Activated CD8-positive, alpha-beta memory T cell treated with anti-CD3 and anti-CD28 coated beads for 48 hours (primary cell): Measurements from ENCODE around the gene OSBPL6.

Experiments used
- DNase-seq, 3 experiments: peaks; one replicate each; pipeline ENCODE4 v3.0.0-alpha.2; 2020; ENCODE audit warnings: low read depth in 2 of 3, low spot score in 2 of 3

OSBPL6 gene

GRCh38 chr2:178237488-178238153, 43.3 kb downstream of the OSBPL6 start:
- DNase-seq: no peak

- no peak for DNase-seq
Observed at GRCh38 chr2:178238154-178238521, 43.8 kb downstream of the OSBPL6 start.

- no peak for DNase-seq
Observed at GRCh38 chr2:178238750-178239149, 44.4 kb downstream of the OSBPL6 start.

- no peak for DNase-seq
Observed at GRCh38 chr2:178241844-178242551, 47.7 kb downstream of the OSBPL6 start.

GRCh38 chr2:178242552-178242883, 48.2 kb downstream of the OSBPL6 start:
- no peak for DNase-seq

- no peak for DNase-seq
Observed at GRCh38 chr2:178243961-178244360, 49.6 kb downstream of the OSBPL6 start.

GRCh38 chr2:178244777-178245176, 50.5 kb downstream of the OSBPL6 start:
- DNase-seq: no peak

- no peak for DNase-seq
Observed at GRCh38 chr2:178246696-178247095, 52.4 kb downstream of the OSBPL6 start.

GRCh38 chr2:178247250-178247649, 52.9 kb downstream of the OSBPL6 start:
- no peak for DNase-seq

- DNase-seq: no peak
Observed at GRCh38 chr2:178250429-178250828, 56.1 kb downstream of the OSBPL6 start.

- no peak for DNase-seq
Observed at GRCh38 chr2:178251151-178251955, 57.0 kb downstream of the OSBPL6 start.

GRCh38 chr2:178256382-178257042, 62.2 kb downstream of the OSBPL6 start:
- no peak for DNase-seq

GRCh38 chr2:178257127-178257526, 62.8 kb downstream of the OSBPL6 start:
- DNase-seq: no peak

GRCh38 chr2:178258916-178259315, 64.6 kb downstream of the OSBPL6 start:
- no peak for DNase-seq

GRCh38 chr2:178263159-178263860, 69.0 kb downstream of the OSBPL6 start:
- DNase-seq: no peak

GRCh38 chr2:178264211-178264610, 69.9 kb downstream of the OSBPL6 start:
- DNase-seq: no peak

GRCh38 chr2:178265851-178266250, 71.5 kb downstream of the OSBPL6 start:
- DNase-seq: no peak

GRCh38 chr2:178266445-178266844, 72.1 kb downstream of the OSBPL6 start:
- DNase-seq: no peak

GRCh38 chr2:178267660-178268059, 73.3 kb downstream of the OSBPL6 start:
- no peak for DNase-seq

- no peak for DNase-seq
Observed at GRCh38 chr2:178268435-178268834, 74.1 kb downstream of the OSBPL6 start.
